NCI-H187 (cell line): ENCODE data around the gene AGPAT1.
"Not testable (repeated sequence)": the region's sequence is repeated elsewhere in the genome, so short reads cannot be mapped to it uniquely, and the experiment has no call there.

Experiments used
- DNase-seq, 2 experiments: peaks; one replicate each; lab custom pipeline; 2025; lab: John Stamatoyannopoulos, UW

The AGPAT1 gene

DNA sequence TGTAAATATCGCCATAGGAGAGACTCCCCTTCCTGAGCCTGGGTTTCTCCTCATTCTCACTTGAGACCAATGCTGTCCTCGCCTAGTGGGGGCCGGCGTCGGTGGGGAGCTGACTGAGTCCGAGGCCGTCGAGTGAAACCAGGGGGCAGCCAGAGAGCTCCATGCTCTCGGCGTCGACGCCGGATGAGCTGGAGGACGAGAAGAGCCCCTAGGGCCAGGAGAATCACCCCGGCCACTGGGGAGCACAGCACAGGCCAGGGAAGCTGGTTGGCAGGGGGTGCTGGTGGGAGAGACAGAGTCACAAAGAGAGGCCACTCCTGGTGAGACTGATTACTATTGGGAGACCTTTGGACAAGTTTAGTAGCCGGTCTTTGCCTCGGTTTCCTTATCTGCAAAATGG lies 23.0 kb upstream of the AGPAT1 start:
- no peak for DNase-seq

DNA sequence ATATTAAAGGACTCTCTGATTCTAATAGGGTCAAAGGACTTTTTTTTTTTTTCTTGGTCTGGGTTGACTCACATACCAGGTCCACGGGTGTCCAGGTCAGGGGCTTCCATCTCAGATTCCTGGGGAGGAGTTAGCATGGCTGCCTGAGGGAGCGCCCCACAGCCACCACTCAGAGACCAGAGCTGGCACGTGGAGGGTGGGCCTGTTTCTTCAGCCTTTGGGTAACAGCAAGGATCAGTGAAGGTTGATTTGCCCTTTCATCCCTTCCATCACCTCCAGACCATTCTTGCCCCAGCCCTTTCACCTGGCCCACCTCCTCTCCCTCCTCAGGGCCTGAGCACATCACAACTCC lies 22.4 kb upstream of the AGPAT1 start:
- no peak for DNase-seq

- DNase-seq = no peak
Measured at GRCh38 chr6:32196682-32197616, 21.1 kb upstream of the AGPAT1 start.

GRCh38 chr6:32195902-32196681 lies 20.2 kb upstream of the AGPAT1 start:
- peak in 1 of 2 experiments; percentile 8 for DNase-seq

GRCh38 chr6:32195652-32195901 lies 19.7 kb upstream of the AGPAT1 start:
- peak; percentile 97 to 99 for DNase-seq

- no peak for DNase-seq
Measured at GRCh38 chr6:32194825-32195651, 19.2 kb upstream of the AGPAT1 start.

DNA sequence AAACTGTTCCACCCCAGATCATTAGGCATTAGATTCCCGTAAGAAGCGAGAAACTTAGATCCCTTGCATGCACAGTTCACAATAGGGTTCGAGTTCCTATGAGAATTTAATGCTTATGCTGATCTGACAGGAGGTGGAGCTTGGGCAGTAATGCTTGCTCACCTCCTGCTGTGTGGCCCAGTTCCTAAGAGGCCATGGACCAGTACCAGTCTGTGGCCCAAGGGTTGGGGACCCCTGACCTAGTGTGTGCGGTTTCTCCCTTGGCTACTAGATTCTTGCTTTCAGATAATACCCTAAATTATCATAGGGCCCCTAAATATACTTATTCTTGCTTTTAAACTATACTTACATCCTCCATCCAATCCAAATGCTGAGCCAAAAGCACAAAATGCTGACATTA lies 18.5 kb upstream of the AGPAT1 start:
- no peak for DNase-seq

DNA sequence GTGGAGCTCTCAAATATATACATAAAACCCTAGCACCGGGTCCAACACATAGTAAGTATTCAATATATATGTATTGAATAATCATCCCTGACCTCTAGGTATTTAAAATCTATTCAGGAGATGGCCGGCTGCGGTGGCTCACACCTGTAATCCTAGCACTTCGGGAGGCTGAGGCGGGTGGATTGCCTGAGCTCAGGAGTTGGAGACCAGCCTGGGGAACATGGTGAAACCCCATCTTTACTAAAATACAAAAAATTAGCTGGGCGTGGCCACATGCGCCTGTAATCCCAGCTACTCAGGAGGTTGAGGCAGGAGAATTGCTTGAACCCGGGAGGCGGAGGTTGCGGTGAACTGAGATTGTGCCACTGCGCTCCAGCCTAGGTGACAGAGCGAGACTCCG lies 17.2 kb upstream of the AGPAT1 start:
- not testable (repeated sequence) for DNase-seq

GRCh38 chr6:32192608-32193039 lies 16.7 kb upstream of the AGPAT1 start, which contains the start of gene GPSM3:
TSS of gene GPSM3 (minus strand) at chr6:32192643. CDS start at chr6:32192513, 130 bp downstream.
- no peak for DNase-seq

DNA sequence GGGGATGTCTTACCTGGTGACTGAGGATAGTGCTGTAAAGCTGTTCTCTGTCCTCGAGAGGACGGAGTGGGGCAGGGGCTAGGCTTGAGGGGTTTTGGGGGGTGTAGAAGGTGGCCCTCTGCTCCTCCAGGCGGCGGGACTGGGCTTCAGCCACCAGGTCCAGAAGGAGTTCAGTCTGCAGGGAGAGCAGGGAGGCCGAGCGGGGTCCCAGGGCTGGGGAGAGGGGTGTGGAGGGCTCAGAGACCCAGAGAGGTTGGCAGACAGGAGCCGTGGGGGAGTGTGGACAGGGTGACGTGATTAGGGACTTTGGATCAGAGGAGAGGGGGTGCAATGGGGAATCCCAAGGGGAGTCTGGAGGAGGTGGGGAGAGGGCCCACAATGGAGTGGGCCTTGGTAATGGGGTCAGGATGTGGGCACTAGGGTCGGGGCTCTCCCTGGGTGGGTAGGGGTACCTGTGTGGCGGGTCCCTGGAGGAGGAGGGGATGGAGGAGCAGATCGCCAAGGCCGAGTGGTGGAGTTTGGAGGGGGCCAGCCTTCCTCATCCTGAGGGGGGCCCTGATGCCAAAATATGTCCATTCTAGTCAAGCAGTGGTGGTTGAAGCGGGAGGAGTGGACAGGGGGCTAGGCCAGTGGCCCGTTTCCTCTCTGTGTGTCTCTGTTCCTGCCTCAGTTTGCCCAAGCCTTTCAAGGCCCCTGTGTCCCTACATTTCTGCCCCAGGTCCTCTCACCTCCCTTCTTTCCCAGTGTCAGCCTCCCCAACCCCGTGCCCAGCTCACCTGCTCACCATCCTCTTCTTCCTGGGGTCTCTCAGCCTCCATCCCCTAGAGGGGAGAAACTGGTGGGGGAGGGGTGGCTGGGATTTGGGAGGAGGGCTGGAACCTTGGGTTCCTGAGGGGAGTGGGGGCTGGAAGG lies 16.1 kb upstream of the AGPAT1 start:
- no peak for DNase-seq

GRCh38 chr6:32190911-32191677 lies 15.2 kb upstream of the AGPAT1 start:
- no peak for DNase-seq

- DNase-seq = peak; percentile 20 to 36
Measured at GRCh38 chr6:32190054-32190851, 14.4 kb upstream of the AGPAT1 start, which contains the start of gene PBX2. TSS of gene PBX2 (minus strand) at chr6:32190202. CDS start at chr6:32189915, 287 bp downstream.

DNA sequence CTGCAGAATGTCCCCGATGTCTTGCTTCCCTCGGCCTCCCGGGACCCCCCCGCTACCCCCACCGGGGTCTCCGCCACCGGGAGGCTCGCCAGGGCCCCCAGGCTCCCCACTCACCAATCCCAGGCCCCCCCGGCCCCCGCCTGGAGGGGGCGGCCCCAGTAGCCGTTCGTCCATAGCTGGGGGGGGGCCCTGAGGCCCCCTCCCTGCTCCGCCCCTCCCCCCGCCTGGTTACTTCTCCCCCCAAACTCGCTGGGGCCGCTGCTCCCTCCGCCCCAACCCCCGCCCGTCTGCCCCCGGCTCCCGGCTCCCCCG lies 13.8 kb upstream of the AGPAT1 start:
- no peak for DNase-seq

- no peak for DNase-seq
Measured at GRCh38 chr6:32189069-32189741, 13.3 kb upstream of the AGPAT1 start.

DNA sequence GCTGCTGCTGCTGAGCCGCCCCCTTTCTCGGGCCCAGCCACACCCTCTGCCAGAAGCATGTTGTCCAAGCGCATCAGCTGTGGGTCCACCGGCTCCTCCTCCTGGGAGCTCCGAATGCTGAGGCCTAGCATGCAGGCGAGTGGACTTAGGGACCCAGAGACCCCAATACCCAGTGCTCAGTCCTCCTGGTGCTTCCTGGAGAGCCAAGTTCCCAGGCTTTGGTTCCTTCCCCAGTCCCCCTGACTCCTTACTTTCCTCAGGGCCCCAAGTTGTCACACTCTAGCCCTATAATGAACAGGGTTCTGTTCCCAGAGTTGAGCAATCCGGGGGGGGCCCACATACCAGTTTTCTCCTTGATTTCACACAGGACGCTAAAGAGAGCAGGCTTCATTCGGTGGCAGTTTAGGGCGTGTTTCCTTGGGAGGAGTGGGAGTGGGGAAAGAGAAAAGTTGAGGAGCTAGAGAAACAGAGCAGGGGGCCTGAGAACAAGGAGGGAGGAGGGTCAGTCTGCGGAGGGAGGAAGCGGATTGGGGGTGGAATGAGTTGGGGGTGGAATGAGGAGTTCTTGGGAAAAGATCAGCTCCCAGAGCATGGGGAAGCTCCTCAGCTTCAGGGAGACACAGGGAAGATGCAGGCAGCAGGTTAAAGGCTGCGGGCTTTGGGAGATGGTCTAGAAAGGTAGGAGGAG lies 12.6 kb upstream of the AGPAT1 start:
- no peak for DNase-seq

GRCh38 chr6:32187725-32188380 lies 12.0 kb upstream of the AGPAT1 start:
- not testable (repeated sequence) for DNase-seq

DNA sequence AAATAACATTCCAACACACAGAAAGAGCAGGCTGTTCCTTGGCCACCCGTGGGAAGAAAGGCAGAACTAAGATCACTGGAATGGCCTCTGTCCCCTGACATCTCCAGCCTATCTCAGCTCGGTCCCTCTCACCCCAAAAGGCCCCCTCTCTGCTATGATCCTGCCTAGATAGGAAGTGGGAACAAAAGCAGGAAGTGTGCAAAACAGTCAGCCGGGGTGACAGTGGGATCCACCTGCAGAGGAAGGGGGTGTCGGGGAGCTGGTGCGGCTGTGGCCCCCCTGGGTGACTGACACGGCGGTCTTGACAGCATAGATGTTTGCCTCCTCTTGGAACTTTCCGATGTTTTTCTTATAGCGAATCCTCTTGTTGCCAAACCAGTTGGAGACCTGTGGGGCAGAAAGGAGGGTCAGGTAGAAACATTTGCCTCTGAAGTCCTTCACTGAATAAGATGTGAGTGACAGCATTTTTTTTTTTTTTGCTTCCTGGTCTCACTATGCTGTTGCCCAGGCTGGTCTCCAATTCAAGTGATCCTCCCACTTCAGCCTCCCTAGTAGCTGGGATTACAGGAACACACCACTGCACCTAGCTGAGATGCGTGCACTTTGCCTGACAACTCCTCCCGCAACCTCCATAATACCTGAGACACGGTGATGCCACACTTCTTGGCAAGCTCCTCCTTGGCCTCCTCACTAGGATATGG lies 11.3 kb upstream of the AGPAT1 start:
- DNase-seq = no peak
